Epithelial cell of proximal tubule (primary cell): ENCODE results near the gene CACNA2D4. TPM values are rescaled to one million over a fixed set of nuclear protein-coding genes. Genes with fewer than 3 reads are reported as not detected.

Source experiments
- DNase-seq: peaks from one replicate; pipeline ENCODE4 v3.0.0-alpha.2; 2011; ENCODE audit warnings: low read depth
- H3K4me3 ChIP-seq: 2 replicates; pipeline ENCODE4 v1.5.1; 2011; ENCODE audit warnings: low read depth, mild to moderate bottlenecking, low read length
- CTCF ChIP-seq: conservative IDR thresholded peaks from 2 replicates; pipeline ENCODE4 v1.5.1; 2012; ENCODE audit warnings: low read depth, mild to moderate bottlenecking, low read length
- total RNA-seq: library from RNA; depleted of rRNA; stranded (reverse); fragments of >200 nt; gene quantifications from 2 replicates; pipeline ENCODE4 v1.2.3, GENCODE V29; 2015

CACNA2D4 gene
- total RNA-seq, 1 donor from 2014 or later: 1.6 TPM

GRCh38 chr12:1853716-1854115, 64.7 kb downstream of the CACNA2D4 start:
- H3K4me3 ChIP-seq: no peak overlapping the region
- DNase-seq: no peak
- no peak for TF ChIP-seq CTCF

- H3K4me3 ChIP-seq: no peak overlapping the region
- DNase-seq: no peak
- TF ChIP-seq CTCF: no peak
Measured at GRCh38 chr12:1852076-1852475, 66.4 kb downstream of the CACNA2D4 start.

DNA sequence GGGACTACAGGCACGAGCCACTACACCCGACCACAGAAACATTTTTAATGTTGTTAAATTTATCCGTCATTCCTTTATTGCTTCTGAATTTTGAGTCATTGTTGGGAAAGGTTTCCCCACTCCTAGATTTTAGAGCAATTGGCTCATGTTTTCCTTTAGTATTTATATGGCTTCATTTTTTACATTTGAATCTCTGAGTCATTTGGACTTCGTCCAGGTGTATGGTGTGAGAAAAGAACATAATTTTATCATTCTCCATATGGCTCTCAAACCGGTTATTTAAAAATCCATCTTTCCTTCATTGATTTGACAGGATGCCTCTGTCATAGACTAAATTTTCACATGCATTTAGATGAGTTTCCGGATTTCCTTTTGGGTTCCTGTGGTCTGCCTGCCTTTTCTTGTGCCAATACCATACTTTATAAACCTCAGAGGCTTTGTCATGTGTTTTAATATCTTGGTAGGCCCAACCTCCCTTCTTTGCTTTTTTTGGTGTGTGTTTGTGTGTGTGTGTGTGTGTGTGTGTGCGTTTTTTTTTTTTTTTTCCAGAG, 67.2 kb downstream of the CACNA2D4 start:
- H3K4me3 ChIP-seq: no peak overlapping the region
- DNase-seq: no peak
- no peak for TF ChIP-seq CTCF

DNA sequence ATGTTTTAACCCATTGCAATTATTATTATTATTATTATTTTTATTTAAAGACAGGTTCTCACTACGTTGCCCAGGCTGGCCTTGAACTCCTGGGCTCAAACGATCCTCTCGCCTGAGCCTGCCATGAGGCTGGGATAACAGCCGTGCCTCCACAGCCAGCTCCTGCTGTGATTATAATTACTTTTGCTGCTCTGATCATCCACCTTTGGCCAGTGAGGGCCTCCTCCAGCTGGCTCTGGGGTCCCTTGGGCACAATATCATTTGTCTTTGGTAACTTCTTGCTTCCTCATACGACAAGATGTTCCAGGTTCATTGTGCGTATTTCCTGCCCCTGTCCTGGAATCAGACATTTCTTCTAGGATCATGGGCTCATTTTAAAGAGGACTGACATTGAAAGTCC, 69.7 kb downstream of the CACNA2D4 start:
- no peak overlapping the region for H3K4me3 ChIP-seq
- no peak for TF ChIP-seq CTCF
- no peak for DNase-seq

DNA sequence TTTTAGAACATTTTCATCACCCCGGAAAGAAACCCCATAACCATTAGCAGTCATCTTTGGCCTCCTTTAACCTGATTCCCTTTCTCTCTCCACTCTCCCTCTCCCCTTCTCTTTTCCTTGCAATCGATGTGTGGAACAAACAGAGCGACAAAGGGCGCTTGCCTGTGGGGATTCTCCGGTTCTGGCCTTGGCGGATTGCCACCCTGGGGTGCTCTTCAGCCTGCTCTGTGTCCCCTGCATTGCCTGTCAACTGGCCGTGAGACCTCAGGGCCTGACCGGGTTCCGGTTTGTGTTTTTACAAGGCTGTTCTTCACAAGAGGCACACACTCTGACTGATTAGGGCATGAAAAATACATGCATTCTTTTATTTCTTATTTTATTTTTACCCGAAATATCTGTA, 70.3 kb downstream of the CACNA2D4 start:
- no peak for TF ChIP-seq CTCF
- no peak overlapping the region for H3K4me3 ChIP-seq
- DNase-seq: no peak

DNA sequence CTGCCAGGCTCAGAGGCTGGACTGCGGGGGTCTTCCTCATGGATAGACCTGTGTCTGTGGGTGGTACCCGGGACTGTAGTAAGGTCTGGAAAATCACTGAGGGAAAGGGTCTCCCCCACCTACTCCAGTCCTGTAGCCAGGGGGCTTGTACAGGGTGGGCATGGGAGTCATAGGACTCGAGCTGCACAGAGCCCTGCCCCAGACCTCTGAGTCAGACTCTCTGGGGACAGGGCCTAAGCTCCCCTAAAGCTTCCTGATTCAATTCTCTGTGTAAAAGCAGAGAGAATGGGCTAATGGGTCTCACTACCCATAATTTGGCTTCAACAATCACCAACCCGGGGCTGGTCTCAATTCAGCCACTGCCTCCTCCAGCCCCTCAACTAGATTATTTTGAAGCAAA, 71.0 kb downstream of the CACNA2D4 start:
- no peak for TF ChIP-seq CTCF
- no peak overlapping the region for H3K4me3 ChIP-seq
- DNase-seq: no peak

DNA sequence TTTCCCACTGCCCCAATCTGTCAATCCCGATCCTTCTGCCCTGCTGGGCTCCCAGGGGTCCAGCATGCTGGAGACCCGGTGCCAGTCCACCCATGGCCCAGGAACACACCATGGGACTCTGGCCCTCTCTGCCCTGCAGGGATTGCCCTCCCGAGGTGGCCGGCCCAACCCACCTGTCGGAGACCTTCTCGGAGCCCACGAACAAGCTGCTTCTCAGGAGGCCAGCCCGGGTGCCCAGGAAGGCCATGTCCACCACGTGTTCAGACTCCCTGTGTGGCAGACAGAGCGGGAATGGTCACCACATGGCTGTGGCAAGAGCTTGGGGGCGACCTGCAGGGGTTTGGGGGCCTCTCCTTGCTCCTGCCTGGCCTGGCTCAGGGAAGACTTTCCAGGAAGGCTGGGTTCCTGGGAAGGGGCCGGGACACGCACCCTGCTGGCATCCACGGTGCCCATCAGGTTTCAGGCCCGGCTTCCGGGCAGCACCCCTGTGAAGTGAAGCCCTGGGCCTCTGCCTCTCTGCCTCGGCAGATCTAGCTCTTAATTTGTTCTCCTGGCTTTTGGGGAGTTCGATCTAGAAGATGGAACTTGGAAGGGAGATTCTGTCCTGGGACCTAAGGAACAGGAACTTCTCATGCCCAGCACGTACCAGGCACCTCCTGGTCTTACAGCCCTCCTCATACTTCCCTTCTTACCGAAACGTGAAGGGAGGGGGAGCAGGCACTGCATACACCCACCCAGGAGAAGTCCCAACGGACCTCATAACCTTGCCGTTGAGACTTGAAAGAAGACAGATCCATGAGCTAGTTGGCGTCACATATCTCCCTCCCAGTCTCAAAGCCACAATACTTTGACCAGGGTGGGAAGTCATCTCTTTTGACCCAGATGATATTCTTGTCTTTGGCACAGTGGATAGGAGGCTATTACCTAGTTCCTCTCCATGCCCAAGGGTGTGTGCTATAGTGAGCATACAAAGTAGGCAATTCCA, 71.7 kb downstream of the CACNA2D4 start:
- no peak for DNase-seq
- no peak overlapping the region for H3K4me3 ChIP-seq
- no peak for TF ChIP-seq CTCF
